ENCODE results near the gene PLPP7. TPM values are rescaled to one million over a fixed set of nuclear protein-coding genes. Genes with fewer than 3 reads are reported as not detected.
A peak's percentile ranks its signal among the peaks of the same experiment; 100 is the strongest.

PLPP7 gene
- total RNA-seq, 1 donor from 2014 or later = 17.3 TPM

DNA sequence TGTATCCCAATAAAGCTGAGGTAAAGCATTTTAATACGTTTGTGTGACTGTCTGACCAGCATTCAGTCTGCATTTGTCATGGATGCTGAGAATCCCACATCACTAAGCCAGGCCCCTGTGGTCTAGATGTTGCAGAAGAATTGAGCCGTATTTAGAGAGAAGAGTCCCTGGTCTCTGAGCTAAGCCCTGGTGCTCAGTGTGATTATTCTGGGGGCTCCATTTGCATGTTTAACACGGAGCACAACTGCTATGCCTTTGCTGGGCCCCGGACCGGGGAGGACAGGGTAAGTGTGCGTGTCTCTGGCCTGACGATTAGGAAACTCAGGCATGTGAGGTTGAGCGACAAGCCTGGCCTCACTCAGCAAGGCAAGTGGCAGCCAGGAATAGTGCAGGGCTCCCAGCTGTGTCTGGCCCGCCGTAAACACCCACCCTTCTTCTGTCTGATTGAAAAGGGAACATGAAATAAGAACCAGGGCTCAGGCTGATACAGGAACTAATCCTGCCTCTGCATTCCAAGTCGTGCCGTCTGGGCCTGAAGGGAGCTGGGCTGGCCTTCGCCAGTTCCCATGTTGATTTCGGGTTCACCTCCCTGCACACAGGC is 35.5 kb upstream of the PLPP7 start:
- H3K27ac Mint-ChIP-seq (ENCODE audit: unreplicated experiment) = no peak overlapping the region
- DNase-seq = no peak

DNA sequence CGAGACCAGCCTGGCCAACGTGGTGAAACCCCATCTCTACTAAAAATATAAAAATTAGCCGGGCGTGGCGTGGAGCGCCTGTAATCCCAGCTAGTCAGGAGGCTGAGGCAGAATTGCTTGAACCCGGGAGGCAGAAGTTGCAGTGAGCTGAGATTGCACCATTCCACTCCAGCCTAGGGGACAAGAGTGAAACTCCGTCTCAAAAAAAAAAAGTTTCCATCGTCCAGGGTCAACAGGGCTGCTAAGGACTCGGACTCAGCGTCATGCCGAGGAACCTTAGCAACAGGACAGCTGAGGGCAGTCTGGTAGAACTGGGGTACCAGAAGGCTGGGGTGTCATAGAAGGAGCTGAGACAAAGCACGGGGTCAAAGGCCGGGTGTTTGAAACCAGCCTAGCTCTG is 34.9 kb upstream of the PLPP7 start:
- no peak overlapping the region for H3K27ac Mint-ChIP-seq (ENCODE audit: unreplicated experiment)

More for the DNA sequence above, 35.5 kb upstream of the PLPP7 start:
- Mint-ChIP-seq H3K4me3 (ENCODE audit: unreplicated experiment) (no peak overlapping the region), H3K27me3 (ENCODE audit: unreplicated experiment) (no peaks in the 10 kb centered on the region), H3K36me3 (ENCODE audit: unreplicated experiment) (no peaks in the 10 kb centered on the region), H3K9me3 (ENCODE audit: unreplicated experiment) (no peaks in the 10 kb centered on the region), H3K4me1 (ENCODE audit: low read depth, unreplicated experiment) (peaks cover 11% of the 10 kb centered on the region)
- TF ChIP-seq, protein P1, sequence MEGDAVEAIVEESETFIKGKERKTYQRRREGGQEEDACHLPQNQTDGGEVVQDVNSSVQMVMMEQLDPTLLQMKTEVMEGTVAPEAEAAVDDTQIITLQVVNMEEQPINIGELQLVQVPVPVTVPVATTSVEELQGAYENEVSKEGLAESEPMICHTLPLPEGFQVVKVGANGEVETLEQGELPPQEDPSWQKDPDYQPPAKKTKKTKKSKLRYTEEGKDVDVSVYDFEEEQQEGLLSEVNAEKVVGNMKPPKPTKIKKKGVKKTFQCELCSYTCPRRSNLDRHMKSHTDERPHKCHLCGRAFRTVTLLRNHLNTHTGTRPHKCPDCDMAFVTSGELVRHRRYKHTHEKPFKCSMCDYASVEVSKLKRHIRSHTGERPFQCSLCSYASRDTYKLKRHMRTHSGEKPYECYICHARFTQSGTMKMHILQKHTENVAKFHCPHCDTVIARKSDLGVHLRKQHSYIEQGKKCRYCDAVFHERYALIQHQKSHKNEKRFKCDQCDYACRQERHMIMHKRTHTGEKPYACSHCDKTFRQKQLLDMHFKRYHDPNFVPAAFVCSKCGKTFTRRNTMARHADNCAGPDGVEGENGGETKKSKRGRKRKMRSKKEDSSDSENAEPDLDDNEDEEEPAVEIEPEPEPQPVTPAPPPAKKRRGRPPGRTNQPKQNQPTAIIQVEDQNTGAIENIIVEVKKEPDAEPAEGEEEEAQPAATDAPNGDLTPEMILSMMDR (IDR thresholded peaks at IDR 0.05; ENCODE audit: partially characterized antibody, unreplicated experiment) = no peak

DNA sequence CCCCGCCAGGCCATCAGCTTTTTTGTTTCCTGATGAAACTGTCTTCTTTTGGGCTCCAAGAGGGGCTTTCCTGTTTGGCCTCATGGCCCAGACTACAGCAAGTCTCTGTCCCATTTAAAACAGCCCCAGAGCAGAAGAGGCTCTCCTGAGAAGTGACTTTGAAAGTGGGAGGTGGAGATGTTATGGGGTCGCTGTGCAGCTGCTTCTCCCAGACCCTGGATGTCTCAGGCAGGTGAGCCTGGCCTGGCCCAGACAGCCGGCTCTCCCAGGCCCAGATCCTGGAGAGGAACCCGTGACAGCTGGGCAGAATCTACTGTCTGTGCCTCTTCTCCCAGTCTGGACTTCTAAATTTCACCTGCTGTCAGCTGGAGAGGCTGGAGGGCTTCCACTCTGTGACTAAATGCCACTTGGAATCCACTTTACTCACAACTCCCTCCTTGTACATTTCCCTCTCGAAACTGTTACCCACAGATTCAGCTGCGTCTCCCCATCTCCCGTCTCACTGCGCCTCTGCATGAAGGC is 33.8 kb upstream of the PLPP7 start:
- Mint-ChIP-seq H3K4me1 (ENCODE audit: low read depth, unreplicated experiment) (peaks cover 11% of the 10 kb centered on the region), H3K9me3 (ENCODE audit: unreplicated experiment) (no peaks in the 10 kb centered on the region), H3K27ac (ENCODE audit: unreplicated experiment) (peak overlapping the region; percentile 53), H3K36me3 (ENCODE audit: unreplicated experiment) (no peaks in the 10 kb centered on the region), H3K4me3 (ENCODE audit: unreplicated experiment) (no peak overlapping the region), H3K27me3 (ENCODE audit: unreplicated experiment) (no peaks in the 10 kb centered on the region)
- DNase-seq = no peak
- TF ChIP-seq, protein P1 (IDR thresholded peaks at IDR 0.05; ENCODE audit: partially characterized antibody, unreplicated experiment) = no peak

More for the DNA sequence above, 34.9 kb upstream of the PLPP7 start:
- Mint-ChIP-seq H3K27me3 (ENCODE audit: unreplicated experiment) (no peaks in the 10 kb centered on the region), H3K4me1 (ENCODE audit: low read depth, unreplicated experiment) (peaks cover 11% of the 10 kb centered on the region), H3K36me3 (ENCODE audit: unreplicated experiment) (no peaks in the 10 kb centered on the region), H3K9me3 (ENCODE audit: unreplicated experiment) (no peaks in the 10 kb centered on the region), H3K4me3 (ENCODE audit: unreplicated experiment) (no peak overlapping the region)
- no peak for DNase-seq
- TF ChIP-seq, protein P1 (IDR thresholded peaks at IDR 0.05; ENCODE audit: partially characterized antibody, unreplicated experiment) = no peak

DNA sequence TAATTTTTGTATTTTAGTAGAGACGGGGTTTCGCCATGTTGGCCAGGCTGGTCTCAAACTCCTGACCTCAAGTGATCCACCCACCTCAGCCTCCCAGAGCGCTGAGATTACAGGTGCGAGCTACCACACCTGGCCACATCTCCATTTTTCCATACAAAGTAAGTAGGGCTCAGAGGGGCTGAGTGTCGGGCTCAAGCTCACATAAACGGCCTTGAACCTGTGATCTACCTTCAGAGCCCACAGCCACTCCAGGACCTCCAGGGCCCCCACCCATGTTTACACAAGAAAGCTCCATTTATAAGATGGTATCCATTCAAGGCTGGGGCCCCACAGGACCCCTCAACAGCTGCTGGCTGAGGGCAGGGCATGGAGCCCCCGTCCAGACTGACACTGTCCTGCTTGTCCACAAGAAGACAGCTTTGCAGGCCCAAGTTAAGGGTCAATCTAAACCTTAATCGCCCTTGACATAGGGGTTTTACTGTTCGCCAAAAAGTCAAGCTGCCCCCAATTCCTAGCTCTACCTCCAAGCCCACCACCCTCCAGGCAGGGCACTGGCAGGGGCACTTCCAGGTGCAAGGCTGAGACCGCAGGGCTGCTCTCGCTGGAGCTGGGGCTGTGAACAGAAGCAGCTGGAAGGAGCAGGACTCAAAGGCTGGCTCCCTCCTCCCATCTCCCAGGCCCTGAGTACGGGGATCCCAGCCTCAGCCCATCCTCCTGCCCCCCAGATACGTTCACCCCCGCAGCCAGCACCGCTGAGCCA is 32.1 kb upstream of the PLPP7 start:
- TF ChIP-seq, protein P1 (IDR thresholded peaks at IDR 0.05; ENCODE audit: partially characterized antibody, unreplicated experiment) = no peak
- Mint-ChIP-seq H3K9me3 (ENCODE audit: unreplicated experiment) (no peaks in the 10 kb centered on the region), H3K4me1 (ENCODE audit: low read depth, unreplicated experiment) (peaks cover 11% of the 10 kb centered on the region), H3K27me3 (ENCODE audit: unreplicated experiment) (no peaks in the 10 kb centered on the region), H3K27ac (ENCODE audit: unreplicated experiment) (peak overlapping the region; percentile 52), H3K4me3 (ENCODE audit: unreplicated experiment) (no peak overlapping the region), H3K36me3 (ENCODE audit: unreplicated experiment) (no peaks in the 10 kb centered on the region)
- no peak for DNase-seq

DNA sequence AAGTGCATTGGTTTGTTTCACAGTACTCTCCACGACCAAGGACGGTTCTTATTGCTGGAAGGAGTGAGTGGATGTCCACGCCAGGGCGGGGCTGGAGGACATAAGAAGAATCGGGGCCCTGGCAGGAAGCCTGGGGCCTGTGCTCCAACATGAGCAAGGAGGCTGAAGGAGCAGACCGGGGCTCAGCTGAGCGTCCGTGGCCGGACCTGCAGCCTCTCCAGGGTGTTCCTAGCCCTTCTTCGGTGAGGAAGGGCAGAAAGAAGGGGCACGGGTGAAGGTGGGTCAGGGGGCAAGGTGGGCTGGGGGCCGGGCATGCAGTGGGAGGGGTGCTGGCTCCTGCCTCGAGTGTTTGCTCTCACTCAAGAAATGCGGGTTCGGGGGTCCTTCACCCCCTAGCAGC is 31.3 kb upstream of the PLPP7 start:
- Mint-ChIP-seq H3K4me1 (ENCODE audit: low read depth, unreplicated experiment) (peaks cover 11% of the 10 kb centered on the region), H3K4me3 (ENCODE audit: unreplicated experiment) (no peak overlapping the region), H3K36me3 (ENCODE audit: unreplicated experiment) (no peaks in the 10 kb centered on the region), H3K27me3 (ENCODE audit: unreplicated experiment) (no peaks in the 10 kb centered on the region), H3K9me3 (ENCODE audit: unreplicated experiment) (no peaks in the 10 kb centered on the region), H3K27ac (ENCODE audit: unreplicated experiment) (no peak overlapping the region)
- DNase-seq = no peak
- TF ChIP-seq, protein P1 (IDR thresholded peaks at IDR 0.05; ENCODE audit: partially characterized antibody, unreplicated experiment) = no peak
